Osteoblast (primary cell): ENCODE data around the gene SDR42E2. TPM values are rescaled to one million over a fixed set of nuclear protein-coding genes. Genes with fewer than 3 reads are reported as not detected.

Experiments
- DNase-seq: peaks from one replicate; pipeline ENCODE4 v3.0.0; 2011; ENCODE audit warnings: low spot score, mixed read lengths; ENCODE audit not compliant: insufficient read length; ENCODE audit errors: missing footprints
- H2AFZ ChIP-seq: 2 replicates; pipeline ENCODE4 v1.6.0; 2011; ENCODE audit warnings: mild to moderate bottlenecking, low read length
- H3K27ac ChIP-seq: 2 replicates; pipeline ENCODE4 v1.5.1; 2011; ENCODE audit warnings: mild to moderate bottlenecking, low read depth, low read length, moderate library complexity
- H3K27me3 ChIP-seq: 2 replicates; pipeline ENCODE4 v1.6.0; 2012; ENCODE audit warnings: mild to moderate bottlenecking, control low read depth, inconsistent platforms, low read length, moderate library complexity; ENCODE audit not compliant: insufficient read depth
- H3K36me3 ChIP-seq: 2 replicates; pipeline ENCODE4 v1.5.1; 2011; ENCODE audit warnings: mild to moderate bottlenecking, low read length, control low read depth, moderate library complexity; ENCODE audit not compliant: insufficient read depth
- H3K4me1 ChIP-seq: 2 replicates; pipeline ENCODE4 v1.5.1; 2011; ENCODE audit warnings: mild to moderate bottlenecking, low read length, control low read depth, moderate library complexity; ENCODE audit not compliant: insufficient read depth
- H3K4me2 ChIP-seq: 2 replicates; pipeline ENCODE4 v1.6.0; 2011; ENCODE audit warnings: mild to moderate bottlenecking, low read length; ENCODE audit not compliant: insufficient read depth
- H3K4me3 ChIP-seq: fragments of 200-600 bp; sonication (generic); 3 replicates; pipeline ENCODE4 v1.5.1; 2012; ENCODE audit warnings: mild to moderate bottlenecking, low read length, inconsistent platforms; ENCODE audit not compliant: insufficient read depth
- H3K79me2 ChIP-seq: 2 replicates; pipeline ENCODE4 v1.6.0; 2012; ENCODE audit warnings: mild to moderate bottlenecking, low read length, control low read depth, inconsistent platforms; ENCODE audit not compliant: insufficient read depth
- H3K9me3 ChIP-seq: 2 replicates; pipeline ENCODE4 v1.5.1; 2011; ENCODE audit warnings: low read depth, low read length, control low read depth
- H4K20me1 ChIP-seq: 2 replicates; pipeline ENCODE4 v1.6.0; 2012; ENCODE audit warnings: mild to moderate bottlenecking, low read length, control low read depth; ENCODE audit not compliant: insufficient read depth
- CTCF ChIP-seq: IDR thresholded peaks from 2 replicates; pipeline ENCODE4 v1.5.1; 2011; ENCODE audit warnings: mild to moderate bottlenecking, low read depth, low read length, moderate library complexity; ENCODE audit errors: extremely low read depth
- total RNA-seq: library from RNA; depleted of rRNA; stranded (reverse); fragments of >200 nt; gene quantifications from 2 replicates; pipeline ENCODE4 v1.2.3, GENCODE V29; 2012

The SDR42E2 gene
- total RNA-seq, 1 donor, result not detected

GRCh38 chr16:22222006-22222405 lies 59.7 kb downstream of the SDR42E2 start:
- Histone ChIP-seq H3K79me2 (peaks cover 48% of the 10 kb centered on the region), H3K4me1 (peaks cover 11% of the 10 kb centered on the region), H3K27ac (no peak overlapping the region), H3K4me3 (no peak overlapping the region), H4K20me1 (peaks cover 21% of the 10 kb centered on the region), H2AFZ (no peak overlapping the region), H3K4me2 (no peak overlapping the region), H3K36me3 (peaks cover 3% of the 10 kb centered on the region), H3K9me3 (no peaks in the 10 kb centered on the region), H3K27me3 (no peaks in the 10 kb centered on the region)
- DNase-seq, result no peak
- TF ChIP-seq CTCF, result no peak

GRCh38 chr16:22222998-22223397 lies 60.7 kb downstream of the SDR42E2 start:
- H3K27me3 ChIP-seq, result no peaks in the 10 kb centered on the region
- H4K20me1 ChIP-seq, result peaks cover 18% of the 10 kb centered on the region
- H2AFZ ChIP-seq, result no peak overlapping the region
- H3K9me3 ChIP-seq, result no peaks in the 10 kb centered on the region
- no peak for TF ChIP-seq CTCF
- peaks cover 4% of the 10 kb centered on the region for H3K36me3 ChIP-seq
- no peak overlapping the region for H3K27ac ChIP-seq
- no peak overlapping the region for H3K4me3 ChIP-seq
- H3K79me2 ChIP-seq, result peaks cover 44% of the 10 kb centered on the region
- no peak for DNase-seq
- peaks cover 11% of the 10 kb centered on the region for H3K4me1 ChIP-seq
- no peak overlapping the region for H3K4me2 ChIP-seq

- Histone ChIP-seq H3K4me2 (no peak overlapping the region), H3K4me3 (no peak overlapping the region), H3K36me3 (peaks cover 10% of the 10 kb centered on the region), H2AFZ (no peak overlapping the region), H3K4me1 (peaks cover 11% of the 10 kb centered on the region), H4K20me1 (peaks cover 3% of the 10 kb centered on the region), H3K27me3 (no peaks in the 10 kb centered on the region), H3K27ac (no peak overlapping the region), H3K79me2 (peaks cover 30% of the 10 kb centered on the region), H3K9me3 (no peaks in the 10 kb centered on the region)
- no peak for TF ChIP-seq CTCF
- DNase-seq, result no peak
Observed at GRCh38 chr16:22225060-22225459, 62.8 kb downstream of the SDR42E2 start.

GRCh38 chr16:22229889-22230288 lies 67.6 kb downstream of the SDR42E2 start:
- Histone ChIP-seq H3K79me2 (peaks cover 9% of the 10 kb centered on the region), H3K4me2 (no peak overlapping the region), H3K4me1 (no peaks in the 10 kb centered on the region), H3K4me3 (no peak overlapping the region), H3K27ac (no peak overlapping the region), H3K9me3 (no peaks in the 10 kb centered on the region), H4K20me1 (peaks cover 2% of the 10 kb centered on the region), H2AFZ (no peak overlapping the region), H3K36me3 (peaks cover 14% of the 10 kb centered on the region), H3K27me3 (no peaks in the 10 kb centered on the region)
- no peak for DNase-seq
- no peak for TF ChIP-seq CTCF
